Measurements from ENCODE around the gene TRIM39.
A peak's percentile ranks its signal among the peaks of the same experiment; 100 is the strongest.

TRIM39 gene

GRCh38 chr6:30326526-30327231, at the start of gene TRIM39 (continued):
- TF ChIP-seq ZNF132 (tag by site-specific recombination; IDR thresholded peaks at IDR 0.05; ENCODE audit: borderline replicate concordance) (no peak), ZNF169 (tag by site-specific recombination; IDR thresholded peaks at IDR 0.05) (no peak), ZNF341 (tag by site-specific recombination; IDR thresholded peaks at IDR 0.05; ENCODE audit: low read depth) (no peak), TCF7L2 (IDR thresholded peaks at IDR 0.05; ENCODE audit: borderline replicate concordance, low read depth, low read length) (no peak), ZNF704 (tag by site-specific recombination; IDR thresholded peaks at IDR 0.05) (no peak), BCL6B (tag by site-specific recombination; IDR thresholded peaks at IDR 0.05) (no peak), PATZ1 (tag by site-specific recombination; IDR thresholded peaks at IDR 0.05) (no peak; the same call in 1 of the 2 replicates), SP2 (tag by site-specific recombination; IDR thresholded peaks at IDR 0.05) (peak; percentile 72), MEIS1 (CRISPR knock-in tag; IDR thresholded peaks at IDR 0.05; ENCODE audit: borderline replicate concordance) (no peak), ZNF560 (tag by site-specific recombination; IDR thresholded peaks at IDR 0.05; ENCODE audit: borderline replicate concordance) (no peak), ZNF747 (tag by site-specific recombination; IDR thresholded peaks at IDR 0.05) (no peak), ZNF416 (tag by site-specific recombination; IDR thresholded peaks at IDR 0.05) (no peak), ZFP3 (tag by site-specific recombination; IDR thresholded peaks at IDR 0.05; ENCODE audit: low read depth) (no peak), ZBTB11 (tag by site-specific recombination; conservative IDR thresholded peaks at IDR 0.05; ENCODE audit: low read depth) (peak; percentile 91), ZNF184 (tag by site-specific recombination; IDR thresholded peaks at IDR 0.05) (no peak), ZNF518A (tag by site-specific recombination; conservative IDR thresholded peaks at IDR 0.05; ENCODE audit: low read depth) (0 out of 2 replicates have a peak, but pooled peaks have one; percentile 54), ZNF37A (tag by site-specific recombination; IDR thresholded peaks at IDR 0.05) (no peak), ZNF239 (tag by site-specific recombination; IDR thresholded peaks at IDR 0.05) (no peak), MZF1 (tag by site-specific recombination; IDR thresholded peaks at IDR 0.05; ENCODE audit: borderline replicate concordance) (no peak), ZNF138 (tag by site-specific recombination; IDR thresholded peaks at IDR 0.05; ENCODE audit: borderline replicate concordance) (no peak), ZNF776 (tag by site-specific recombination; IDR thresholded peaks at IDR 0.05; ENCODE audit: borderline replicate concordance) (no peak), ZFP37 (tag by site-specific recombination; IDR thresholded peaks at IDR 0.05) (no peak), GLI4 (tag by site-specific recombination; IDR thresholded peaks at IDR 0.05) (no peak), ZNF140 (tag by site-specific recombination; IDR thresholded peaks at IDR 0.05) (no peak)
